Upper lobe of left lung (tissue), 4 donors: ENCODE data around the gene TCF12.

ENCODE experiments used
- CTCF ChIP-seq, 6 experiments: fragments of 450-650 bp in 4 of 6; fragments of 200-600 bp in 2 of 6; sonication (generic) in 2 of 6; IDR thresholded peaks; one replicate each; pipeline ENCODE4 v1.5.1; 2016 to 2019; ENCODE audit warnings: antibody characterized with exemption in 6 of 6
- EP300 ChIP-seq, 4 donors: sonication (generic); formaldehyde crosslinking; IDR thresholded peaks; one replicate each; pipeline ENCODE4 v1.5.1; 2017; ENCODE audit warnings: antibody characterized with exemption in 4 of 4, control low read depth in 2 of 4
- POLR2A ChIP-seq, 4 donors: fragments of 450-650 bp; IDR thresholded peaks; one replicate each; pipeline ENCODE4 v1.5.1; 2016 to 2017; ENCODE audit warnings: antibody characterized with exemption in 4 of 4, mild to moderate bottlenecking in 2 of 4
- POLR2AphosphoS5 ChIP-seq, 2 donors: sonication (generic); formaldehyde crosslinking; IDR thresholded peaks; one replicate each; pipeline ENCODE4 v1.5.1; 2017; ENCODE audit warnings: antibody characterized with exemption in 2 of 2

- no peak for TF ChIP-seq CTCF (IDR thresholded peaks at IDR 0.05)
- TF ChIP-seq EP300 (IDR thresholded peaks at IDR 0.05): no peak
- TF ChIP-seq POLR2A (IDR thresholded peaks at IDR 0.05): no peak
- no peak for TF ChIP-seq POLR2AphosphoS5 (IDR thresholded peaks at IDR 0.05)
Observed at GRCh38 chr15:57124036-57124435, 205.6 kb downstream of the TCF12 start.
